ENCODE results near the gene PLCG1.

DNA sequence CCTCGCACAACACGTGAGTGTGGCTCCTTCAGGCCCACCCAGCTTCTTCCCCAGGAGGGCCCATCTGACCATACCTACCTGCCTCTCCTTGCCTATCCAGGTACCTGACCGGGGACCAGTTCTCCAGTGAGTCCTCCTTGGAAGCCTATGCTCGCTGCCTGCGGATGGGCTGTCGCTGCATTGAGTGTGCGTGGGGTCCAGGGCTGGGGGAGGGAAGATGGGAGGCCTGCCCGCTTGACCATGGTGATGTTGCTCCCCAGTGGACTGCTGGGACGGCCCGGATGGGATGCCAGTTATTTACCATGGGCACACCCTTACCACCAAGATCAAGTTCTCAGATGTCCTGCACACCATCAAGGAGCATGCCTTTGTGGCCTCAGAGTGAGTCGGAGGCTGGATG lies 26.5 kb downstream of the PLCG1 start:
- TF ChIP-seq EZH2 (IDR thresholded peaks at IDR 0.05) = no peak
- TF ChIP-seq FOXP2 (optimal IDR thresholded peaks at IDR 0.05; ENCODE audit: control extremely low read depth, extremely low read length, insufficient read depth) = no peak
- TF ChIP-seq POLR2AphosphoS5 (IDR thresholded peaks at IDR 0.05; ENCODE audit: borderline replicate concordance, low read depth, low read length) = no peak
